GM12873 (cell line): ENCODE results near the gene ELP5.

ENCODE experiments used
- TF ChIP-seq, protein P1 (sequence below): IDR thresholded peaks from 2 replicates; pipeline ENCODE4 v1.5.1; 2012; ENCODE audit warnings: low read depth, mild to moderate bottlenecking, moderate library complexity, low read length, control low read depth; ENCODE audit not compliant: insufficient read depth; ENCODE audit errors: missing control alignments

ELP5 gene

DNA sequence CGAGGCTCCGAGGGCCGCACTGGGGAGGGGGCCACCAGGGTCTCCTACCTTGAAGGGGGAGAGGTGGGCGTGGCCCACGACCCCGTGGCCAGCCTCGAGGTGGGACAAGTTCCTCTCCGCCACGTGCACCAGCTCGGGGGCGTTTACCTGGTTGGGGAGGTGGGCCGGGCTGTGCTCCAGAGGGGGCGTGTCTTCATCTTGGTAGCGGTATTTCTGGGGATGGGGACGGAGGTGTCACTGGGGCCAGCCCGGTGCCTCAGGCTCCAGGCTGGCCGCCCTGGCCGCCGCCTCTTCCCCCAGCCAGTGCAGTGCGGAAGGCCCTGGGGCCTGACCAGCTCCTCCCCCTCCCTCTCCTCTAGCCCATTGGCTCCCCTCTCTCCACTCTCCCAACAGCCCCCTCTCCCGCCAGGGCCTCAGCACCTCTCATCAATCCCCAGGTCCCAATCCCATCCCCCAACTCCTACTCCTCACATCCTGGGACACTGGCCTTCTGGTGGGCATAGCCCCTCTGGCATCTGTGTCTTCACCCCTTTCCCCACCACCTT, 43.9 kb upstream of the ELP5 start:
- TF ChIP-seq, protein P1, sequence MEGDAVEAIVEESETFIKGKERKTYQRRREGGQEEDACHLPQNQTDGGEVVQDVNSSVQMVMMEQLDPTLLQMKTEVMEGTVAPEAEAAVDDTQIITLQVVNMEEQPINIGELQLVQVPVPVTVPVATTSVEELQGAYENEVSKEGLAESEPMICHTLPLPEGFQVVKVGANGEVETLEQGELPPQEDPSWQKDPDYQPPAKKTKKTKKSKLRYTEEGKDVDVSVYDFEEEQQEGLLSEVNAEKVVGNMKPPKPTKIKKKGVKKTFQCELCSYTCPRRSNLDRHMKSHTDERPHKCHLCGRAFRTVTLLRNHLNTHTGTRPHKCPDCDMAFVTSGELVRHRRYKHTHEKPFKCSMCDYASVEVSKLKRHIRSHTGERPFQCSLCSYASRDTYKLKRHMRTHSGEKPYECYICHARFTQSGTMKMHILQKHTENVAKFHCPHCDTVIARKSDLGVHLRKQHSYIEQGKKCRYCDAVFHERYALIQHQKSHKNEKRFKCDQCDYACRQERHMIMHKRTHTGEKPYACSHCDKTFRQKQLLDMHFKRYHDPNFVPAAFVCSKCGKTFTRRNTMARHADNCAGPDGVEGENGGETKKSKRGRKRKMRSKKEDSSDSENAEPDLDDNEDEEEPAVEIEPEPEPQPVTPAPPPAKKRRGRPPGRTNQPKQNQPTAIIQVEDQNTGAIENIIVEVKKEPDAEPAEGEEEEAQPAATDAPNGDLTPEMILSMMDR: no peak

DNA sequence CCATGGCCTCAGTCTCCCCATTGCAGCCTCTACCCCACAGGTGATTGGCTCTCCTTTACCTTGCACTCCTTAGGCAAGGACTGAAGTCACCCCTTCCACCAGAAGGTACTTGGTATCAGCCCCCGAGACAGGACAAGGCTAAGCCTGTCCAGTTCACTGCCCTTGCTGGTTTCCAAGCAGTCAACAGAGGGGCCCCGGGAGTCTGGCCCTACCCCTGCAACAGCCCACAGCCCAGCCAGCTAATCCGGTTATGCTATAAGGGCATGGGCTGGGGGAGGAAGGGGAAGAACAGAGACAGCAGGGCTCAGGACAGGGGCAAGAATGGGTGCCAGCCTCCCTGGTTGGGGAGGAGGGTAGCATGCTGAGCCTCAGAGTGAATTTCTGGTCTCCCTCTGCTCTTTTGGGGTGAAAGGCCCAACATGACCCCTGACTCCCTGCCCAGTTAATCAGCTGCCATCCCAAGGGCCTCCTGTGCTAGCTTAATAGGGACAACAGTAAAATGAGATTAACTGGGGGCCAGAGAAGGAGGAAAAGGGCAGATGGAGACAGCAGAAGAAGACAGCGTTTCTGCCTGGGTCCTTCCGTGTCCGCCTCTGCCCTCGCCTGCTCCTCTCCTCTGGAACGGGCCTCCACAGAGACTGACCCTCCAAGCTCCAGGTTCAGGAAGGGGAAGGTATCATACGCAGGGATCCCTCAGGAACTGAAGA, 43.1 kb upstream of the ELP5 start:
- TF ChIP-seq, protein P1: no peak

DNA sequence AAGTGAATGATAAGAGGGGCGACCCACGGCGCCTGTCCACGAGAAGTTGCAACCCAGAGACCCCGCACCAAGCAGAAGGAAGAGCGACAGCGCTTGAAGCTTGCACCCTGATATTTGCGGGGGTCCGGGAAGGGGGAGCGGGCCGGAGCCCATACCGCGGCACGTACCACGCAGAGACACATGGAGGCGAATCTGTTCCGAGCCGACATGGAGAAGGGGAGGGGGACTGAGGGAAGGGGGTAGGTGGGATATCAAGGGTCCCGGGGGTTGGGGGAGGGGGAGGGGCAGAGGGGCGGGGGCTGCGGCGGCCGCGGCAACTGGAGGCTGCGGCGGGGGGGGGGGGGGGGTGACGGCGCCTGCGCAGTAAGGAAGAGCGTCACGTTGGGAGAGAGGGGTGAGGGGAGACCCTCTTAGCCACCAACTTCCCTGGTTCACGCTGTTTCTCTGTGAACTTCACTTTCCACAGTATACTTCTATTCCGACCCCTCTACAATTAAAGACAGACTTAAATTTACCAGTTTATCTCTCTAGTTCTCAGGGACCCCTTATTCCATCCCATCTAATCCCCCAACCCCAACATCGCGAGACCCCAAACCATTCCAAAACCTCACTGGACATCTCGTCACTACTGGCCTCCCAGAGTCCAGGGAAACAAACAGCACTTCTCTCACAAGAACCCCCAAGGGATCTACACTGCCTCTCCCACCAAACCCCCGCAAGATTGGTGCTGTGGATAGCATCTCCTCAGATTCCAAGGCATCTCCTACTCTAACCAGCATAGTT, 40.3 kb upstream of the ELP5 start:
- TF ChIP-seq, protein P1: no peak

DNA sequence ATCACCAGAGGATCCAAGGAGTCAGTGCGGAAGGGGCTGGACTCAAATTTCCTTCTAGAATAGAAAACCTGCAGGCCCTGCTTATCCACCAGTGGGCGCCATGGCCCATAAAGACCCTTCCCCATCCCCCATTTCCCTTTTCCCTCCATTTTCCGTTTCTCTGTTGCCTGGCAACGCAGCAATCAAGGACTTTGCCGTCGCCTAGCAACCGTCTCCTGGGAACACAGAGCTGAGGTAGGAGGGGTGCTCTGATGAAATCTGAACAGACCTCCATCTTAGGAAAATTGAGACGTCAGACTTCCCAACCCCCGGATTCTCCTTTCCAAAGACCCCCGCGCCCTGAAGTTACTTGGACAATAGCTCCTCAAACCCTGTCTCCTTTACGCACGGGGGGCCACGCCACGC, 38.1 kb upstream of the ELP5 start:
- TF ChIP-seq, protein P1: peak; percentile 59

DNA sequence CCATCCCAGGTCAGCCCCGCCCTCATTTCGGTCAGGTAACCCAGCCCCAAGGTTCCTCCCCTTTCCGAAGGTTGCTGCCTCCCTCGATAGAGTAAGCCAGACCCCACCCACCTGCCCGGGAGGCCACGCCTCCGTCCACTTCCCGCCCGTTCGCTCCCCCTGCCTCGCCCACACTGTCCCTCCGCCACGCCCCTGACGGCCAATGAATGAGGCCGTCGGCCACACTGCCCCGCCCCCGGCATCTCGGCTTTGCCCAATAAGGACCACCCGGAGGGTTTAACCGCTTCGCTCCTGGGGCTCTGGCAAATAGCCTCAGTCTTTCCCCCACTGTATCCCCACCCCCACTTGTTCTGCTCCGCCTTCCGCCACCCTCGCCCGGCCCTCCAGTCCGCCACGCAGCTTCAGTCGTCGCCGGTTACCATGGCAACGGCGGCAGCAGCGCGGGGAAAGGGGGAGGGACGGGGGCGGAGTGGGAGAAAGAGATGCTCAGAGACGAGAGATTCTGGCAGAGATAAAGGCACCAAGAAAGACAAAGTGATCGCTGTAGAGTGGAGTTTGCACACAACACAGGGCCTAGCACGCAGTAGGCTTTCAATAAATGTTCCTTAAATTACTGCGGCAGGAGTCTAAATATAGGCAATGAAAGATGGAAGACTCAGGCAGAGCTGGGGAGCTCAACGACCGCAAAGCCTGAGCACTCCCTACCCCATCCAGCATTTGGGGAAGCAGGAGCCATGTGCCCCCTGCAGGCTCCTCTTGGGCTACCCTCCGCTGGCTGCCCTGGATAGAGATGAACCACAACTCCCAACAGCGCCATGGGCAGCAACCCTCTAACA, 37.5 kb upstream of the ELP5 start:
- TF ChIP-seq, protein P1: peak; percentile 64

DNA sequence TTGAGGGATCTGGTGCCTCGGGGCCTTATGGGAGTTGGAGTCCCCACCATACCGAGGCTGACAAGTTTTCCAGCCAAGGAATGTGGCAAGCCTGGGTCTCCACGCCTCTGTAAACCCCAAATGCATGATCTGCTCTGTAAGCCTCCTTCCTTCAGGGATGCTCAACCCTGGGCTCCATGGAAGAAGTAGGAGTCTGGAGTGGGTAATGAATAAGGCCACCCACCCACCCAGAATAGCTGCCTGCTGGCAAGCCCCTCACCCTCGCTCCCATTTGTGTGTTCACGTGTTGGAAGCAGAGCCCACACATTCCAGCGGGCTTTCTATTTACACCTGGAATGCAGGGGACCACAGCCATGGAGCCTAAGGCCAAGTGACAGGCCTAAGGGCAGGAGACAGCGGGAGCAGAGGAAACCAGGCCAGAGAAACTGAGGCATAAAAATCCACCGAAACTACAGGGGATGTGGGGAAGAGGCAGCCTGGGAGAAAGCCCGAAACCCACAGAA, 36.8 kb upstream of the ELP5 start:
- TF ChIP-seq, protein P1: no peak
